ENCODE measurements around the gene CRYBA2. TPM values are rescaled to one million over a fixed set of nuclear protein-coding genes. Genes with fewer than 3 reads are reported as not detected.
A peak's percentile ranks its signal among the peaks of the same experiment; 100 is the strongest.

Gene CRYBA2
- total RNA-seq, 1 donor from 2014 or later = not detected

GRCh38 chr2:218962859-218963492 is 30.2 kb downstream of the CRYBA2 start:
- intact Hi-C loops (cut with DNase I) = no loop called here
- ATAC-seq (no peak), DNase-seq (ENCODE audit: missing footprints) (no peak)

DNA sequence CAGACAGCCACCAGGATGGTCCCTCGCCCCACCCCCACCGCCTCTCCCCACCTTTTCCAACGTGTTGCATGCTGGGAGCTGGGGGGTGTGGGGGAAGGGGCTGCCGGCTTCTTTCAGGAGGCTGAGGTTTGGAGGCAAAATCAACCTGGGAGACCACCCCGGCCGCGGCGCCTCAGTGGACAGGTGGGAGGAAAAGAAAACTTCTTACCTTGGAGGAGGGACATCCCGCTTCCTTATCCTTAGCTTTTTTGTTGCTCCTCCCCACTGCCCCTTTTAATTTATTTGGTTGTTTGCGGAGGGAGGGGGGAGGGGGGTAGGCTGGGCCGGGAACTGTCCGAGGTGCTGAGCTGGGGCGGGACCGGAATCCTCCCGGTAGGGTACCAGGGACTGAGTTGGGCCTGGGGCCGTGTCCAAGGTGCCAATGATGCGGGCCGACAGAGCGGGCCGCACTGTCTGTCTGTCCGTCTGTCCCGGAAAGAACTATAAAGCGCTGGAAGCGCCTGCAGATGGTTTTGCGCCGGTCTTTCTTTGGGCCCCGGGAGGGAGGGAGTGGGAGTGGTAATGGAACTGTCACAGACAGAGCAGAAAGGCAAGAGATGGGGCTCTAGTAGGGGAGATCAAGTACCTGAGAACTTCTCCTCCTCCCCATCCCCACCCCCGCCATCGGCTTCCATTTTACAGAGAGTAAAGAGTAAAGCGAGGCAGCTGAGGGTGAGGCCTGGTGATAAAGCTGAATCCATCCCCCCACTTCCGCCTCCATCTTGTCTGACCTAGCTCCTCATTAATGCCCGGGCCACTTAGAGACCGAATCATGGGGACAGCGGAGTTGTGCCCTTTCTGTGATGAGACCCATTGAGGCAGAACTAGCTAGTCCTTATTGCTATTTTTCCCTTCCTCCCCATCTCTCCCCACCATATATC is 31.3 kb downstream of the CRYBA2 start:
- intact Hi-C loops (cut with DNase I) = no loop called here
- no peak for DNase-seq (ENCODE audit: missing footprints)
- no peak for ATAC-seq

GRCh38 chr2:218961229-218961628 is 32.0 kb downstream of the CRYBA2 start:
- no peak for DNase-seq (ENCODE audit: missing footprints)
- ATAC-seq = no peak
- intact Hi-C loops (cut with DNase I) = no loop called here

DNA sequence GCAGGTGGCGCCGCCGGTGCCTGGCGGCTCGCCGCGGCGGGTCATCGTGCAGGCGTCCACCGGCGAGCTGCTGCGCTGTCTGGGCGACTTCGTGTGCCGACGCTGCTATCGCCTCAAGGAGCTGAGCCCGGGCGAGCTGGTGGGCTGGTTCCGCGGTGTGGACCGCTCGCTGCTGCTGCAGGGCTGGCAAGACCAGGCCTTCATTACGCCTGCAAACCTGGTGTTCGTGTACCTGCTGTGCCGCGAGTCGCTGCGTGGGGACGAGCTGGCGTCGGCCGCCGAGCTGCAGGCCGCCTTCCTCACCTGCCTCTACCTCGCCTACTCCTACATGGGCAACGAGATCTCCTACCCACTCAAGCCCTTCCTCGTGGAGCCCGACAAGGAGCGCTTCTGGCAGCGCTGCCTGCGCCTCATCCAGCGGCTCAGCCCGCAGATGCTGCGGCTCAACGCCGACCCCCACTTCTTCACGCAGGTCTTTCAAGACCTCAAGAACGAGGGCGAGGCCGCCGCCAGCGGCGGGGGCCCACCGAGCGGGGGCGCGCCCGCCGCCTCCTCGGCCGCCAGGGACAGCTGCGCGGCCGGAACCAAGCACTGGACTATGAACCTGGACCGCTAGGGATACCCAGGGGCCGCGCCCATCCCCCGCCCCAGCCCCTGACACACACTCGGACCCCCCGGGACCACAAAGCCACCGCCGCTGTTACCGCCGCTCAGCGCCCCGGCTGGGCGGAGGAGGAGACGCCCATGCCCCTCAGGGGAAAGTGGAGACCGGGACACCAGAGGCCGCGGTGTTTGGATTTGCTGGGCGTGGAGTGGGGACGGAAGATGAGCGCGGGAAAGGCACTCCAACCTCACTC is 32.7 kb downstream of the CRYBA2 start:
- DNase-seq (ENCODE audit: missing footprints) = no peak
- intact Hi-C loops (cut with DNase I) = no loop called here
- no peak for ATAC-seq

DNA sequence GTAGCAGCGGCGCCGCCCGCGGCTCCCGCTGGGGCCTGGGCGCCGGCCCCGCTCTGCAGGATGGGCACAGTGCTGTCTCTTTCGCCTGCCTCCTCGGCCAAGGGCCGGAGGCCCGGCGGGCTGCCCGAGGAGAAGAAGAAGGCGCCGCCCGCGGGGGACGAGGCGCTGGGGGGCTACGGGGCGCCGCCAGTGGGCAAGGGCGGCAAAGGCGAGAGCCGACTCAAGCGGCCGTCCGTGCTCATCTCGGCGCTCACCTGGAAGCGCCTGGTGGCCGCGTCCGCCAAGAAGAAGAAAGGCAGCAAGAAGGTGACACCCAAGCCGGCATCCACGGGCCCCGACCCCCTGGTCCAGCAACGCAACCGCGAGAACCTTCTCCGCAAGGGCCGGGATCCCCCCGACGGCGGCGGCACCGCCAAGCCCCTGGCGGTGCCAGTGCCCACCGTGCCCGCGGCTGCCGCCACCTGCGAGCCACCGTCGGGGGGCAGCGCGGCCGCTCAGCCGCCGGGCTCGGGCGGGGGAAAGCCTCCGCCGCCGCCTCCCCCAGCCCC is 33.4 kb downstream of the CRYBA2 start:
- intact Hi-C loops (cut with DNase I) = no loop called here
- ATAC-seq (no peak), DNase-seq (ENCODE audit: missing footprints) (no peak)

DNA sequence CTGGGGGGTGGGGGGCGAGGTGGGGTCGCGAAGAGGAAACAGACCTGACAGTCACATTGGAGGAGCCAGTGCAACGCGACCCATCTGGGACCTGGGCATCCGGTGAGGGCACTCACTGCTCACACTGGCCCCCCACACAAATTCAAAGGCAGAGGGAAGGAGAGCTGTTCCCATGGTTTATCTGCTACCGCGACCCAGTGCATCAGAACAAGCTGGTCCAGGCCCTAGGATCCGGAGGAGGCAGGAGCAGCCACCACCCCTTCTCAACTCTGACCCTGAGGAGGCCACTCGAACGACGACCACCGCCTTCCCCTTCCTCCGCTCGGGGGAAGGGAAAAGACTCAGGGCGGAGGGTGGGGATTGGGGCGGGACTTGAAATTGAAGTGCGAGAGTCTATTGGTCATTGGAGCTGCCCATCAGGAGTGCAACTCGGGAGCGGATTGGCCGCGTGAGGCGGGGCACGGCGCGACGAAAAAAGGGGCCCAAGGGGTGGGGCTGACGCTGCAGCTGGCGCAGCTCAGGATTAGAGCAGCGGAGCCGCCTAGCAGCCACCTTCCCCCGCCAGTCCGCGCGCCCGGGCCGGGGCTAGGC is 34.0 kb downstream of the CRYBA2 start, which contains the start of gene CDK5R2:
Gene CDK5R2, plus strand, starts transcription at position 526 of the 591 bp plus-strand sequence. CDS start 155 bp downstream, outside the sequence.
- DNase-seq (ENCODE audit: missing footprints) (peak; percentile 78), ATAC-seq (peak; percentile 53)
- intact Hi-C loops (cut with DNase I) = no loop called here

DNA sequence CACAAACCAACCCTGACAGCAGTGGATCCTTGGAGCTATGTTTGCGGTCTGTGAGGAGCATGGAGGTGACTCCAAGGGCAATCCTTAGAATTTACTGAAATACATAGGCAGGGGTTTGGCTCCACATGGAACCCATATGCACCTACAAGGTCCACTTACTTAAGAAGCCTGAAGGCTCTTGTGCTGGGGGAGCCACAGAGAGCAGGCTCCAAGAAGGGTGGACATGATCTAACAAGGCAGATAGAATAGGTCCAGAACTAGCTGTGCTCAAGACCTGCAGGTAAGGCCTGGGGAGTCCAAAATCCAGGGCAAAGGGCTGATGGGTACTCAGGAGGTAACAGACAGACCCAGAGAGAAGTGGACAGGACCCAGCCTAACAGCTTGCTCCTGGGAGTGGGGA is 34.9 kb downstream of the CRYBA2 start:
- no peak for DNase-seq (ENCODE audit: missing footprints)
- intact Hi-C loops (cut with DNase I) = no loop called here

DNA sequence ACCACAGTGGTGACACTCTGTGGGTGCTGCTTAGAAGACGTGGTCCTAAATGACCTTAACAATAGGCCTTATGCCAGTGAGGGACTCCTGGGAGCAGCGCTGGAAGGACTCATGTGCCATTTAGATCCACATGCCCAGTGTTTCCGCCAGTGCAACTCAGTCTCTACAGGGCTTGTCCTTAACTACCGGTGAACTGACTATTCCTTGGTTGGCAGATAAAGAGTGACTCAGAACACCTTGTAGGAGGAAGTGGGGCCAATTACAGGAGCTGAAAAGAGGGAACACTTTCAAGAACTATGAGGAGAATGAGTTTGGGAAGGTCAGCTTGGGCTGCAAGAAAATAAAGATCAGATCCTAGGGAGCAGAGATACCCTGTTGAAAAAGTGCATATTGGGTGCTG is 35.6 kb downstream of the CRYBA2 start:
- ATAC-seq (no peak), DNase-seq (ENCODE audit: missing footprints) (no peak)
- intact Hi-C loops (cut with DNase I) = no loop called here

More for the DNA sequence above, 34.9 kb downstream of the CRYBA2 start:
- no peak for ATAC-seq

- ATAC-seq (no peak), DNase-seq (ENCODE audit: missing footprints) (no peak)
- intact Hi-C loops (cut with DNase I) = no loop called here
Measured at GRCh38 chr2:218956039-218956438, 37.2 kb downstream of the CRYBA2 start.

- ATAC-seq (no peak), DNase-seq (ENCODE audit: missing footprints) (no peak)
- intact Hi-C loops (cut with DNase I) = no loop called here
Measured at GRCh38 chr2:218954541-218955300, 38.5 kb downstream of the CRYBA2 start.

- DNase-seq (ENCODE audit: missing footprints) = no peak
- ATAC-seq = no peak
- intact Hi-C loops (cut with DNase I) = no loop called here
Measured at GRCh38 chr2:218953366-218953954, 39.8 kb downstream of the CRYBA2 start.

GRCh38 chr2:218952160-218952559 is 41.1 kb downstream of the CRYBA2 start:
- ATAC-seq (no peak), DNase-seq (ENCODE audit: missing footprints) (no peak)
- intact Hi-C loops (cut with DNase I) = no loop called here

GRCh38 chr2:218946621-218947020 is 46.6 kb downstream of the CRYBA2 start:
- intact Hi-C loops (cut with DNase I) = no loop called here
- no peak for DNase-seq (ENCODE audit: missing footprints)
- no peak for ATAC-seq

GRCh38 chr2:218944759-218945404 is 48.3 kb downstream of the CRYBA2 start:
- no peak for ATAC-seq
- intact Hi-C loops (cut with DNase I) = no loop called here
- DNase-seq (ENCODE audit: missing footprints) = no peak

Measured in Right ventricle myocardium inferior (tissue), 1 donor.